ENCODE results near the gene CLTCL1.

The CLTCL1 gene

GRCh38 chr22:19177164-19178064 is 114.1 kb downstream of the CLTCL1 start:
- H3K4me3 ChIP-seq (ENCODE audit: low read length) = peak overlapping the region; percentile 55
- no peak for DNase-seq (ENCODE audit: low read depth)
- TF ChIP-seq CTCF (conservative IDR thresholded peaks at IDR 0.05; ENCODE audit: low read depth, low read length) = no peak

- H3K4me3 ChIP-seq (ENCODE audit: low read length) = no peak overlapping the region
- TF ChIP-seq CTCF (conservative IDR thresholded peaks at IDR 0.05; ENCODE audit: low read depth, low read length) = no peak
- no peak for DNase-seq (ENCODE audit: low read depth)
These were observed 114.8 kb downstream of the CLTCL1 start for GRCh38 chr22:19176732-19177131.

- TF ChIP-seq CTCF (conservative IDR thresholded peaks at IDR 0.05; ENCODE audit: low read depth, low read length) = no peak
- no peak overlapping the region for H3K4me3 ChIP-seq (ENCODE audit: low read length)
- DNase-seq (ENCODE audit: low read depth) = no peak
These were observed 115.3 kb downstream of the CLTCL1 start for GRCh38 chr22:19176175-19176643.

- DNase-seq (ENCODE audit: low read depth) = no peak
These were observed 115.8 kb downstream of the CLTCL1 start for GRCh38 chr22:19175602-19176174.

GRCh38 chr22:19175026-19175601 is 116.4 kb downstream of the CLTCL1 start:
- no peak overlapping the region for H3K4me3 ChIP-seq (ENCODE audit: low read length)
- no peak for TF ChIP-seq CTCF (conservative IDR thresholded peaks at IDR 0.05; ENCODE audit: low read depth, low read length)
- DNase-seq (ENCODE audit: low read depth) = no peak

More at GRCh38 chr22:19175602-19176174, 115.8 kb downstream of the CLTCL1 start:
- TF ChIP-seq CTCF (conservative IDR thresholded peaks at IDR 0.05; ENCODE audit: low read depth, low read length) = no peak
- H3K4me3 ChIP-seq (ENCODE audit: low read length) = no peak overlapping the region

- H3K4me3 ChIP-seq (ENCODE audit: low read length) = no peak overlapping the region
These were observed 117.2 kb downstream of the CLTCL1 start for GRCh38 chr22:19174106-19175025.

More at GRCh38 chr22:19174106-19175025, 117.2 kb downstream of the CLTCL1 start:
- peak; percentile 48 for DNase-seq (ENCODE audit: low read depth)
- no peak for TF ChIP-seq CTCF (conservative IDR thresholded peaks at IDR 0.05; ENCODE audit: low read depth, low read length)
